Activated CD4-positive, alpha-beta T cell treated with anti-CD3 and anti-CD28 coated beads, Interleukin-2, amount 50 U/mL, for 4 hours (primary cell): ENCODE results near the gene ZNF91.
"Not testable (repeated sequence)": the region's sequence is repeated elsewhere in the genome, so short reads cannot be mapped to it uniquely, and the experiment has no call there.

Source experiments
- DNase-seq, 2 experiments: peaks; one replicate each; pipeline ENCODE4 v3.0.0-alpha.2; 2020

Gene ZNF91

GRCh38 chr19:23394511-23394910 is 760 bp downstream of the ZNF91 start:
- DNase-seq = peak; percentile 10 to 17

DNA sequence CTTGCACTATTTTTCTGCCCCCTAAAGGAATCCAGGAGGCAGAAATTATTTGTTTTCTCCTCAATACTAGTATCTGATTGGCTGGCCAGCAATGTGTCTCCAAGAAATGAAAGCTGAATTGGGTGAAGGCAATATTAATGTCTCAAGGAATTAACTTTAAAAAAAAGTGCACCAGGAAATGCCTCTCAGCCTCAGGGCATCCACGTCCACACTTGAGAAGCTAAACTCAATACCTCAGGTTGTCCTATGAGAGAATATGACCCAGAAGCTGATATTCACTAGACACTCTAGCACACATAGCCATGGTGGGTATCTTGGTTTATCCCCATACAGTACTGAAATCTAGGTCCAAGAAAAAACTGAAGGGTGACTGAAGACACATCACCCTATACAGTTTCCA is 2.1 kb downstream of the ZNF91 start:
- DNase-seq = no peak

DNA sequence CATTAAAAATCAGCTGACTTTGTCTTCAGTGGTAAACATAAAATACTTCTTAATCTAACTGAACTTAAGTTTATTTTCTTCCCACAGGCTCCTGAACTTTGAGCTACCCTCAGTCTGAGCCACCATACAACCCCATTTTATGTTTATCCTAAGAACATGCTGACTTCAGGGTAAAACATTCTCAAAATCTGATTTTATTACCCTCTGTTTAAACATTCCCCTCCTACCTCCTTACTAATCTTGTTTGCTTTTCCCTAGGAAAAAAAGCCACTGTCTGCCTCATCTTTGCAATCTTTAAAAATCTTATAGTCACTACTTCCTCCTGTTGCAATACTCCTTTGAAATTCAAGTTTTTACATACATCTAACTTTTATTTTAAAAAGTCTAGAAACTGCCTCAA is 4.0 kb downstream of the ZNF91 start:
- DNase-seq = no peak

DNA sequence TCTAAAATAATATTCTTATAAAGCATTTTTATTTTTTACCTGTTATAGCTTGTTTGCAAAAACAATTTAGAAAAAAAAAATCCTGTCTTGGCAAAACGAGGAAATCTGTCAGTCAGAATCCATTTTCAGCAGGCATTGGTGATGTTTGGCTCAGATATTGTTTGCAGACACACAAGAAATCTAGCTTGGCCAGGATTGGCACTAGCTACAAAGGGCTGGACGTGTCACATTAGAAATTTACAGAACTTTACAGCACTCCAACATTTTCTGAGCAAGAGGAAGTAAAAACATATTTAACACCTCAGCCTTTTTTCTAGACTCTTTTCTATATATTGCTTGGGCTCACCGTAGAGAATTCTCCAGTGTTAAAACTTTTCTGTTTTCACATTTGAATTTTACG is 9.9 kb downstream of the ZNF91 start:
- DNase-seq = no peak

GRCh38 chr19:23384858-23385257 is 10.4 kb downstream of the ZNF91 start:
- DNase-seq = no peak

DNA sequence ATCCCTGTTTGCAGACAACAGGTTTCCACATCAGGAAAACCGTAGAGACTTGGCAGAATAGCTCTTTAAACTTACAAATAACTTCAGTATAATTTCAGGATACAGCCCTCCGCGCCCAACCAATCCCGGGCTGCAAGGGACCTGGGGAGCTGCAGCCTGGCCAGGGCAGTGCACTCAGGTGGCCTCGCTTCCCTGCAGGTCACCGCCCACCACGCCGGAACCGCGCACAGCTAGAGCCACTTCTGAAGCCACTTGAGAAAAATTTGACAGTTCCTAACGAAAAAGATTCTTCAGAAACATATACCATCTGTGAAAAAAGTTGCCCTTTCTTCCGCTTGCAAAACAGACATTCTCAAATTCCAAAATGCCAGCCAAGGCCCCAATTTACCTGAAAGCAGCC is 11.1 kb downstream of the ZNF91 start:
- DNase-seq = no peak

DNA sequence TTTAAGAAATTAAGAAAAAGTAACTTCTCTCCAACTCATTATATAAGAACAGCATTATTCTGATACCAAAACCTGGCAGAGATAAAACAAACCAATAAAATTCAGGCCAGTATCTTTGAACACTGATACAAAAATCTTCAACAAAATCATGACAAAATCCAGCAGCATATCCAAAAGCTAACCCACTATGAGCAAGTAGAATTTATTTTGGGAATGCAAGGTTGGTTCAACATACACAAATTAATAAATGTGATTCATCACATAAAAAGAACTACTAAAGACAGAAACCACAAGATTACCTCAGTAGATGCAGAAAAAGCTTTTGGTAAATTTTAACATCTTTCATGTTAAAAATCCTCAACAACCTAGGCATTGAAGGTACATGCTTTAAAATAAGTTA is 12.3 kb downstream of the ZNF91 start:
- no peak for DNase-seq

GRCh38 chr19:23381114-23381513 is 14.2 kb downstream of the ZNF91 start:
- no peak for DNase-seq

- not testable (repeated sequence) for DNase-seq
Observed at GRCh38 chr19:23379671-23380070, 15.6 kb downstream of the ZNF91 start.

- no peak for DNase-seq
Observed at GRCh38 chr19:23378948-23379347, 16.3 kb downstream of the ZNF91 start.

GRCh38 chr19:23377276-23377675 is 18.0 kb downstream of the ZNF91 start:
- no peak for DNase-seq

GRCh38 chr19:23366437-23366836 is 28.8 kb downstream of the ZNF91 start:
- DNase-seq = no peak

GRCh38 chr19:23366031-23366430 is 29.2 kb downstream of the ZNF91 start:
- DNase-seq = not testable (repeated sequence)

- DNase-seq = no peak
Observed at GRCh38 chr19:23365222-23365621, 30.0 kb downstream of the ZNF91 start.

GRCh38 chr19:23361843-23362242 is 33.4 kb downstream of the ZNF91 start:
- not testable (repeated sequence) for DNase-seq

DNA sequence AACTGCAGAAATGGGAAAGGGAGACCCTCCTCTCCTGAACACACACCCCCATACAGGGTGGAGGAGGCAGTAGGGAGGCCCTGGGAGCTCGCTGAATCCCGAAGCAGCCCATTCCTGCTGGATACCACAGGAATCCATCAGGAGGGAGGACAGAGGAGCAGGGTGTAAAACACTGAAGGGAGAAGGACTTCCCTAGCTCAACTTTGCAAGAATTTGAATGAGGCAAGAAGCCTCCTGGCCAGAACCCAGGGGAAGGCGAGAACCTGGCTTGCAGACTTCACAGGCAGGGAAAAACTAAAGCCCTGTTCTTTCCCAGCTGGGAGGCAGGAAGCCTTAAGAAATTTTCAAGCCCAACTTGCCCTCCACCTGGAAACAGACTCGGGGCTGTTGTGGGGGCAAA is 43.5 kb downstream of the ZNF91 start:
- DNase-seq = no peak

- DNase-seq = no peak
Observed at GRCh38 chr19:23346696-23347095, 48.6 kb downstream of the ZNF91 start.

GRCh38 chr19:23345838-23346237 is 49.4 kb downstream of the ZNF91 start:
- DNase-seq = no peak

- no peak for DNase-seq
Observed at GRCh38 chr19:23343434-23344010, 51.7 kb downstream of the ZNF91 start.

GRCh38 chr19:23328211-23328610 is 67.1 kb downstream of the ZNF91 start:
- no peak for DNase-seq

- no peak for DNase-seq
Observed at GRCh38 chr19:23321953-23322549, 73.2 kb downstream of the ZNF91 start.

GRCh38 chr19:23321403-23321802 is 73.9 kb downstream of the ZNF91 start:
- DNase-seq = not testable (repeated sequence)

DNA sequence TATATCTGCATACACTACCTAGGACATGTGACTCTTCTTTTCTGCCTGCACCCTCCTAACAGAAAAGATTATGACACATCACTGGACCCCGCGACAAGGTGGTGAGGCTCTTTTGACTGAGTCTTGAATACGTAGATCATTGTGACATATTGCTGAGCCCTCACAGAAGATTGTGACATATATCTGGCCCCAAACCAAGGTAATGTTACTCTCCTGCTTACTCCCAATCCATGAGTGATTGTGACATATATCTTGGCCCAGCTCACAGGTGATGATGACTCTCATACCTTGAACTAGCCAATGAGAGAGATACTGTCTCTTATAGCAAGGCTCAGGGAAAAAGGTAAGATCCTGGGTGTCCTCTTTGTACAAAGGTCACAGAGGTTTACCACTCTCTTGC is 75.7 kb downstream of the ZNF91 start:
- not testable (repeated sequence) for DNase-seq

- not testable (repeated sequence) for DNase-seq
Observed at GRCh38 chr19:23318941-23319340, 76.3 kb downstream of the ZNF91 start.

- DNase-seq = no peak
Observed at GRCh38 chr19:23318143-23318542, 77.1 kb downstream of the ZNF91 start.
